ENCODE results near the gene SYNDIG1L.

SYNDIG1L gene

GRCh38 chr14:74424606-74425005, 1.4 kb downstream of the SYNDIG1L start:
- in situ Hi-C loops (cut with MboI; ENCODE audit: low sequenced_read_pairs, unreplicated experiment) = no loop called here
- DNase-seq (ENCODE audit: low spot score) = no peak
- no peak for TF ChIP-seq CTCF (IDR thresholded peaks at IDR 0.05; ENCODE audit: borderline replicate concordance, control extremely low read depth, extremely low read depth, insufficient read depth, missing control alignments)

GRCh38 chr14:74423246-74423645, 2.8 kb downstream of the SYNDIG1L start:
- in situ Hi-C loops (cut with MboI; ENCODE audit: low sequenced_read_pairs, unreplicated experiment) = no loop called here
- no peak for DNase-seq (ENCODE audit: low spot score)
- no peak for TF ChIP-seq CTCF (IDR thresholded peaks at IDR 0.05; ENCODE audit: borderline replicate concordance, control extremely low read depth, extremely low read depth, insufficient read depth, missing control alignments)

- DNase-seq (ENCODE audit: low spot score) = no peak
- no peak for TF ChIP-seq CTCF (IDR thresholded peaks at IDR 0.05; ENCODE audit: borderline replicate concordance, control extremely low read depth, extremely low read depth, insufficient read depth, missing control alignments)
- in situ Hi-C loops (cut with MboI; ENCODE audit: low sequenced_read_pairs, unreplicated experiment) = no loop called here
Observed at GRCh38 chr14:74421981-74422380, 4.0 kb downstream of the SYNDIG1L start.

GRCh38 chr14:74419086-74419485, 6.9 kb downstream of the SYNDIG1L start:
- no peak for TF ChIP-seq CTCF (IDR thresholded peaks at IDR 0.05; ENCODE audit: borderline replicate concordance, control extremely low read depth, extremely low read depth, insufficient read depth, missing control alignments)
- in situ Hi-C loops (cut with MboI; ENCODE audit: low sequenced_read_pairs, unreplicated experiment) = no loop called here
- DNase-seq (ENCODE audit: low spot score) = no peak

GRCh38 chr14:74418031-74418430, 8.0 kb downstream of the SYNDIG1L start:
- in situ Hi-C loops (cut with MboI; ENCODE audit: low sequenced_read_pairs, unreplicated experiment) = no loop called here
- TF ChIP-seq CTCF (IDR thresholded peaks at IDR 0.05; ENCODE audit: borderline replicate concordance, control extremely low read depth, extremely low read depth, insufficient read depth, missing control alignments) = no peak
- DNase-seq (ENCODE audit: low spot score) = no peak

- no peak for DNase-seq (ENCODE audit: low spot score)
- no peak for TF ChIP-seq CTCF (IDR thresholded peaks at IDR 0.05; ENCODE audit: borderline replicate concordance, control extremely low read depth, extremely low read depth, insufficient read depth, missing control alignments)
- in situ Hi-C loops (cut with MboI; ENCODE audit: low sequenced_read_pairs, unreplicated experiment) = no loop called here
Observed at GRCh38 chr14:74417611-74418010, 8.4 kb downstream of the SYNDIG1L start.

- in situ Hi-C loops (cut with MboI; ENCODE audit: low sequenced_read_pairs, unreplicated experiment) = no loop called here
- TF ChIP-seq CTCF (IDR thresholded peaks at IDR 0.05; ENCODE audit: borderline replicate concordance, control extremely low read depth, extremely low read depth, insufficient read depth, missing control alignments) = no peak
- no peak for DNase-seq (ENCODE audit: low spot score)
Observed at GRCh38 chr14:74417201-74417600, 8.8 kb downstream of the SYNDIG1L start.

Data from GM13976 (cell line).